Loucy (cell line): ENCODE results near the gene ZBTB38.

Experiments used
- CTCF ChIP-seq: fragments of 200-600 bp; sonication (generic); conservative IDR thresholded peaks from 2 replicates; pipeline ENCODE4 v1.5.1; 2014; ENCODE audit warnings: mild to moderate bottlenecking, antibody characterized with exemption, low read length
- EZH2phosphoT487 ChIP-seq: fragments of 200-600 bp; IDR thresholded peaks from 2 replicates; pipeline ENCODE4 v1.6.1; 2018; ENCODE audit warnings: antibody characterized with exemption, mild to moderate bottlenecking, moderate library complexity, borderline replicate concordance

DNA sequence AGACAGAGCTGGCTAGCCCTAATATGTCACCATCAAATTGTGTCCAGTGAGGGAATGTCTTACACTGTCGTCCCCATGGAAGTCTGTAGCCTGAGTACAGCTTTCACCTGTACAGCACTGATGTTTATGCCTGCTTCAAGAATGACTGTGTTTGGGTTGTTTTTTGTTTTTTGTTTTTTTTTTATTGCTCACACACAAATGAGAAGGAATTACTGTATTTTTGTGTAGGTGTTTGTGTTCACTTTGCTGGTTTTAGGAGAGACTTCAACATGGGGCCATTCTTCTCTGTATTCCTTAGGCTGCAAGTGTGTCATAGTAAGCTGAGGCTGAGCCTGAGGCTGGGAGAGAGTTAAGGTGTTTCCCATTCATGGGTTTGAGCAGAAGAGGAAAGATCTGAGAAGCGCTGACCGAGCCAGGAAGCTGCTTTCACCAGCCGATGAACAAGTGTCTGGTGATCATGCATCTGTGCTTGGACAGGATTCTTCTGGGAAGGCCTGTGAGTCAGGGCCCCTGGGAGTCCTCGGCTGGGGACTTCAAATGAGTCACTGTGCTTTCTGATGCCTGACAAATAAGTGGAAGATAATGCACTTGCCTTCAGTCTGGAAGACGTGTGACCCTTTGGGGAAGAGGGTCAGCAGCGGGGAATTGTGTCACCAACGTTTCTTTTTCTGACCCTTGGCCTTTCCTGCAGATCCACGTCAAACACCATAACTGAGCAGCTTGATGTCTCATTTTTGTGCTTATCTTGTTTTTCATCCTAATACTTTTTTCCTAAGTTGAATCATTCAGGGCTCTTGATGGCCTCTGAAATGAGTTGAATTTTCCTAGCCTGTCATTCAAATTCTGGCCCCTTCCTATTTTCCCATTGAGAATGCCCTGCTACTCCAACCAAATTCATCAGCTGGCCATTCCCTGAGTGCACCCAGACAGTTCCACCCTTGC is 36.7 kb upstream of the ZBTB38 start:
- TF ChIP-seq CTCF, result no peak
- no peak for TF ChIP-seq EZH2phosphoT487
